Breast epithelium (tissue), 4 donors: Measurements from ENCODE around the gene MRPL9. TPM values are rescaled to one million over a fixed set of nuclear protein-coding genes. Genes with fewer than 3 reads are reported as not detected.

Experiments
- DNase-seq, 2 donors: peaks; one replicate each; pipeline ENCODE4 v3.0.0-alpha.2; 2019; ENCODE audit warnings: low spot score in 2 of 2
- H3K27ac ChIP-seq, 2 donors: fragments of 200-600 bp; sonication (generic) in 1 of 2; one replicate each; pipeline ENCODE4 v1.5.1; 2016 to 2019; ENCODE audit warnings: mild to moderate bottlenecking in 1 of 2
- H3K27me3 ChIP-seq, 2 donors: fragments of 200-600 bp; sonication (generic) in 1 of 2; one replicate each; pipeline versions ENCODE4 v1.5.1 to v1.6.0; 2017 to 2019; ENCODE audit warnings: control low read depth in 1 of 2, mild to moderate bottlenecking in 1 of 2
- H3K36me3 ChIP-seq: fragments of 200-600 bp; one replicate; pipeline ENCODE4 v1.5.1; 2019
- H3K4me1 ChIP-seq, 2 donors: fragments of 200-600 bp; sonication (generic); one replicate each; pipeline ENCODE4 v1.5.1; 2016 to 2019; ENCODE audit warnings: control low read depth in 1 of 2
- H3K4me3 ChIP-seq, 3 donors: fragments of 200-600 bp; sonication (generic); 1 replicate in 2 of 3; 2 replicates in 1 of 3; pipeline ENCODE4 v1.5.1; 2016 to 2019; ENCODE audit warnings: mild to moderate bottlenecking in 3 of 3, moderate library complexity in 2 of 3
- H3K9me3 ChIP-seq, 2 donors: fragments of 200-600 bp; sonication (generic) in 1 of 2; one replicate each; pipeline ENCODE4 v1.5.1; 2016 to 2019; ENCODE audit warnings: control low read depth in 1 of 2
- POLR2A ChIP-seq: fragments of 450-650 bp; IDR thresholded peaks from one replicate; pipeline ENCODE4 v1.6.1; 2016; ENCODE audit warnings: antibody characterized with exemption, mild to moderate bottlenecking, moderate library complexity
- POLR2AphosphoS5 ChIP-seq, 3 donors: sonication (generic); formaldehyde crosslinking; IDR thresholded peaks; one replicate each; pipeline ENCODE4 v1.6.1; 2017; ENCODE audit warnings: antibody characterized with exemption in 3 of 3
- intact Hi-C: fragments of 100-400 bp; cut with DNase I; formaldehyde crosslinking; loops from one replicate; pipeline ENCODE4 v1.15.1; 2023; ENCODE audit warnings: low total_unique reads
- total RNA-seq, 3 donors: library from RNA; depleted of rRNA; stranded (reverse); fragments of >200 nt; gene quantifications; one replicate each; pipeline ENCODE4 v1.1.0, GENCODE V29; 2016
- TF ChIP-seq, protein P1 (sequence below), 3 donors: fragments of 450-650 bp; IDR thresholded peaks; one replicate each; pipeline ENCODE4 v1.5.1; 2016 to 2017; ENCODE audit warnings: antibody characterized with exemption in 3 of 3, mild to moderate bottlenecking in 3 of 3, moderate library complexity in 3 of 3

The MRPL9 gene
- total RNA-seq, 3 donors from 2014 or later, result 58.3 to 68.5 (median 66.9) TPM

GRCh38 chr1:151713874-151714273 is 49.4 kb downstream of the MRPL9 start:
- TF ChIP-seq POLR2A (no peak), POLR2AphosphoS5 (IDR thresholded peaks at IDR 0.05) (no peak)
- TF ChIP-seq, protein P1, sequence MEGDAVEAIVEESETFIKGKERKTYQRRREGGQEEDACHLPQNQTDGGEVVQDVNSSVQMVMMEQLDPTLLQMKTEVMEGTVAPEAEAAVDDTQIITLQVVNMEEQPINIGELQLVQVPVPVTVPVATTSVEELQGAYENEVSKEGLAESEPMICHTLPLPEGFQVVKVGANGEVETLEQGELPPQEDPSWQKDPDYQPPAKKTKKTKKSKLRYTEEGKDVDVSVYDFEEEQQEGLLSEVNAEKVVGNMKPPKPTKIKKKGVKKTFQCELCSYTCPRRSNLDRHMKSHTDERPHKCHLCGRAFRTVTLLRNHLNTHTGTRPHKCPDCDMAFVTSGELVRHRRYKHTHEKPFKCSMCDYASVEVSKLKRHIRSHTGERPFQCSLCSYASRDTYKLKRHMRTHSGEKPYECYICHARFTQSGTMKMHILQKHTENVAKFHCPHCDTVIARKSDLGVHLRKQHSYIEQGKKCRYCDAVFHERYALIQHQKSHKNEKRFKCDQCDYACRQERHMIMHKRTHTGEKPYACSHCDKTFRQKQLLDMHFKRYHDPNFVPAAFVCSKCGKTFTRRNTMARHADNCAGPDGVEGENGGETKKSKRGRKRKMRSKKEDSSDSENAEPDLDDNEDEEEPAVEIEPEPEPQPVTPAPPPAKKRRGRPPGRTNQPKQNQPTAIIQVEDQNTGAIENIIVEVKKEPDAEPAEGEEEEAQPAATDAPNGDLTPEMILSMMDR (IDR thresholded peaks at IDR 0.05), result no peak
- Histone ChIP-seq H3K4me3 (no peak overlapping the region), H3K27ac (no peak overlapping the region), H3K4me1 (no peaks in the 10 kb centered on the region), H3K27me3 (peaks cover 0 to 35% of the 10 kb centered on the region in 2 donors), H3K9me3 (no peaks in the 10 kb centered on the region), H3K36me3 (no peaks in the 10 kb centered on the region)
- intact Hi-C loops, result no loop called here
- no peak for DNase-seq

- Histone ChIP-seq H3K4me1 (no peaks in the 10 kb centered on the region), H3K9me3 (no peaks in the 10 kb centered on the region), H3K4me3 (no peak overlapping the region), H3K27me3 (peaks cover 0 to 33% of the 10 kb centered on the region in 2 donors), H3K27ac (no peak overlapping the region), H3K36me3 (no peaks in the 10 kb centered on the region)
- DNase-seq, result no peak
- intact Hi-C loops, result no loop called here
- TF ChIP-seq POLR2AphosphoS5 (IDR thresholded peaks at IDR 0.05) (no peak), POLR2A (no peak)
- TF ChIP-seq, protein P1 (IDR thresholded peaks at IDR 0.05), result no peak
Observed at GRCh38 chr1:151713044-151713443, 50.3 kb downstream of the MRPL9 start.

GRCh38 chr1:151711951-151712350 is 51.3 kb downstream of the MRPL9 start:
- DNase-seq, result no peak
- TF ChIP-seq, protein P1 (IDR thresholded peaks at IDR 0.05), result no peak
- no peak for TF ChIP-seq POLR2A
- TF ChIP-seq POLR2AphosphoS5 (IDR thresholded peaks at IDR 0.05), result no peak
- Histone ChIP-seq H3K27me3 (peaks cover 0 to 23% of the 10 kb centered on the region in 2 donors), H3K4me1 (no peaks in the 10 kb centered on the region), H3K27ac (no peak overlapping the region), H3K9me3 (no peaks in the 10 kb centered on the region), H3K36me3 (no peaks in the 10 kb centered on the region), H3K4me3 (no peak overlapping the region)
- intact Hi-C loops, result no loop called here

DNA sequence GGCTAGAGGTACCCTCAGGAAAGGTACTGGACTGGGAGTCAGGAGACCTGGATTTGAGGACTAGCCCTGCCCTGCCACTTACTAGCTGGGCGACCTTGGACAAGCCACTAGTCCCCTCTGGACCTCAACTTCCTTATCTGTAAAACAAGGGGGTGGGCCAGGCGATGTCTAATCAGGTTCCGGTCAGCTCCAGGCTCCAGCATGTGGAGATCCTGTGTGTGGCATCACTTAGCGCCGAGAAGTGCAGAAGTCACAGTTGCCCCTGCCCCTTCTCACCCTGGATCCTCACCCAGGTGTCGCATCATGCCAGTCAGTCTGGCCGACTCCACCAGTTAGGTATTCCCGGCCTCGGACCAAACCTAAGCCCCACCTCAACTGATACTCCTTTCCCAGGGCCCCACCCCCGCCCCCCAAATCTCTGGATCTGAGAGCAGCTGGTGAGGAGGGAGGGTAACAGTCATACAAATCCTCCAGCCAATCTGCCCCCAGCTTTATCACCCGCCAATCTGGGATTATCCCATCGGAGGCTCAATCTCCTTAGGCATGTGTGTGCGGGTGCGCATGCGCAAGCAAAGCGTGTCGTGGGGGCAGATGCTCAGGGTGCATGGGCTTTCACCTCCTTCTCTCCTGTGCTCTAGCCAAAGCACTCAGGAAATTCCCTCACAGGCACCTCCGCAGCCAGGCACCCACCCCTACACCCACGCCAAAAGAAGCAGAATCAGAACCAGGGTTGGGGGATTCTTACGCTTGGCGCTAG is 52.1 kb downstream of the MRPL9 start:
- Histone ChIP-seq H3K4me1 (no peaks in the 10 kb centered on the region), H3K27ac (no peak overlapping the region), H3K9me3 (no peaks in the 10 kb centered on the region), H3K27me3 (peaks cover 0 to 16% of the 10 kb centered on the region in 2 donors), H3K36me3 (no peaks in the 10 kb centered on the region), H3K4me3 (no peak overlapping the region)
- intact Hi-C loops, result no loop called here
- TF ChIP-seq POLR2A (no peak), POLR2AphosphoS5 (IDR thresholded peaks at IDR 0.05) (no peak)
- TF ChIP-seq, protein P1 (IDR thresholded peaks at IDR 0.05), result no peak
- no peak for DNase-seq

DNA sequence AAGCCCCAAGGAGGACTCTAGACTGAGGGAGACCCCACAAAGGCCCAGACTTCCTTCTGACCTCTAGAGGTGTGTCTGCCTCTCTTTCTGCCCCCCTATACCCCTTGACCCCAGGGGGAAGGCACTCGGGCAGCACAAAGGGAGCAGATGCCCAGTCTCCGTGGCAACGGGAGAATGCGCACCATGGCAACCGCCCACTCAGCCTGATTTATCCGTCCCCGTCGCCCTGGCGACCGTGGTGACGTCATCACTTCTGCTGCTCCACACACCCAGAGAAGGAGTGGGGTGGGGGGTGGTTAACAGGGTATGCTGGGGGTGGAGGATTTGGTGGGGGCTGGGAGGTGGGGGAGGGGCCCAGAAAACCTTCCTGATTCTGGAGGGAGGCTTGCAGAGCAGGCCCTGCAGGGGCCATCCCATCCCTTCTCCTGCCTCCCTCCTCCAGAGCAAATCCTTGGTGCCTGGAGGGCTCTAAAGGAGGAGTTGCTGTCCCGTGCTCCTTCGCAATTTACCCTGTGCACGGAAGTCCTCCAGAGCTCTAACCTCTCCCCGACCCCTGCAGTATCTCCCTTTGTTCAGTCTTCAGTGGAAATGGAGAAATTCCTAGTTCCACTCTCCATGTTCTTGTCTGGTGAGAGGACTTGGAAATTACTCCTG is 53.0 kb downstream of the MRPL9 start:
- Histone ChIP-seq H3K4me3 (no peak overlapping the region), H3K27me3 (peaks cover 0 to 7% of the 10 kb centered on the region in 2 donors), H3K36me3 (no peaks in the 10 kb centered on the region), H3K9me3 (no peaks in the 10 kb centered on the region), H3K4me1 (no peaks in the 10 kb centered on the region), H3K27ac (no peak overlapping the region)
- TF ChIP-seq POLR2AphosphoS5 (IDR thresholded peaks at IDR 0.05), result no peak
- no peak for TF ChIP-seq POLR2A
- TF ChIP-seq, protein P1 (IDR thresholded peaks at IDR 0.05), result no peak
- intact Hi-C loops, result no loop called here
- DNase-seq, result no peak
